HG03442 (cell line): Measurements from ENCODE around the gene GRM3.
"Not testable (repeated sequence)": the region's sequence is repeated elsewhere in the genome, so short reads cannot be mapped to it uniquely, and the experiment has no call there.

Experiments used
- ATAC-seq: cut with Tn5 transposase; IDR thresholded peaks from one replicate; pipeline ENCODE4 v1.9.1; 2021; ENCODE audit warnings: mild to moderate bottlenecking, moderate library complexity; ENCODE audit not compliant: unreplicated experiment

GRM3 gene

GRCh38 chr7:86643561-86644281 lies at the start of gene GRM3:
Gene GRM3, plus strand, starts transcription at chr7:86643909. Its CDS starts 121,237 bp downstream, at chr7:86765146.
- no peak for ATAC-seq

DNA sequence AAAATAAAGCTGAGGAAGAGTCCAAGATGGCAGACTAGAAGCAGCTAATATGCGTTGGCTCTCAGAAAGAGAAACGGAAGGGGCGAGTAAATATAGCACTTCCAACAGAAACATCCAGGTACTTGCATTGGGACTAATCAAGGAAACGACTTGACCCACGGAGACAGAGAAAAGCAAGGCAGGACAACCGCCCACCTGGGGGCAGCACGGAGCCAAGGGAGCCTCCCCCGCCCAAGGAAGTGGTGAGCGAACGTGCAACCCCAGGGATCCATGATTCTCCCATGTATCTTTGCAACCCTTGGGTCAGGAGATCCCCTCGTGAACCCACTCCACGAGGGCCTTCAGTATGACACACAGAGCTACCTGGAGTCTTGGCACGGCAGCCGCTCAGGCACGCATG lies 45.4 kb upstream of the GRM3 start:
- peak; percentile 55 for ATAC-seq

GRCh38 chr7:86598721-86599120 lies 45.0 kb upstream of the GRM3 start:
- ATAC-seq, result no peak

- no peak for ATAC-seq
Observed at GRCh38 chr7:86600506-86601290, 43.0 kb upstream of the GRM3 start.

DNA sequence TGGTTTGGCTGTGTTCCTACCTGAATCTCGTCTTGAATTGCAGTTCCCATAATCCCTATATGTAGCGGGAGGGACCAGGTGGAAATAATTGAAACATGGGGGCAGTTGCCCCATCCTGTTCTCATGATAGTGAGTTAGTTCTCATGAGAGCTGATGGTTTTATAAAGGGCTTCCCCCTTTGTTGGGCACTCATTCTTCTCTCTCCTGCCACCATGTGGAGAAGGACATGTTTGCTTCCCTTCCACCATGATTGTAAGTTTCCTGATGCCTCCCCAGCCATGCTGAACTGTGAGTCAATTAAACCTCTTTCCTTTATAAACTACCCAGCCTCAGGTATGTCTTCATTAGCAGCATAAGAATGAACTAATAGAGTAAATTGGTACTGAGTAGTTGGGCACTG lies 28.0 kb upstream of the GRM3 start:
- ATAC-seq, result not testable (repeated sequence)

GRCh38 chr7:86644282-86645224 lies 844 bp downstream of the GRM3 start:
- ATAC-seq, result no peak

GRCh38 chr7:86645225-86645608 lies 1.5 kb downstream of the GRM3 start:
- ATAC-seq, result no peak

DNA sequence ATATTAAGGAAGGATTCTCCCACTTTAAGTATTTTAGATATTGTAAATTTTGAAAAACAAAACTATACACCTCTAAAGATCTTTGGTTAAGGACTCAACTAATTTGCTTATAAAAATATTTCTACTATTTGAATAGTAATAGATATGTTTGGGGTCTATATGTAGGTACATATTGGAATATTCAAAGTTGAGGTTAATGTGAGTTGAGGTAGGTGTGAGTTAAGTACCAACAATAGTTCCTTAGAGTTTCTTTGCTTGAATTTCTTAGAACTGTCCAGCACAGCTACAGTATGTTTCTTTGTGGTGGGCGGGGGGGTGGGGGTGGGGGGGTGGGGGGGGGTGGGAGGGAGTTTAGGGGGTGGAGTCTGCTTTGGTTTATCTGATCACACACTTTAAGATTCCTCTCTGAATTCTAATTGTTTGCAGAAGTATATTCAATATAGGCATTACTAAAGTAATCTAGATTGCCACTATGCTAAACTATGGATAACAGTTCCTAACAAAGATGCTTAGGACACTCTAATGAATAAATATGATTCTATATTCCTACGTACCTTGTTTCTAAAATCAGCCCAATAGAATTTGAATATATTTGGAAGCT lies 2.1 kb downstream of the GRM3 start:
- no peak for ATAC-seq

- no peak for ATAC-seq
Observed at GRCh38 chr7:86647385-86648094, 3.8 kb downstream of the GRM3 start.

GRCh38 chr7:86648169-86648568 lies 4.5 kb downstream of the GRM3 start:
- no peak for ATAC-seq

- no peak for ATAC-seq
Observed at GRCh38 chr7:86653919-86654659, 10.4 kb downstream of the GRM3 start.

DNA sequence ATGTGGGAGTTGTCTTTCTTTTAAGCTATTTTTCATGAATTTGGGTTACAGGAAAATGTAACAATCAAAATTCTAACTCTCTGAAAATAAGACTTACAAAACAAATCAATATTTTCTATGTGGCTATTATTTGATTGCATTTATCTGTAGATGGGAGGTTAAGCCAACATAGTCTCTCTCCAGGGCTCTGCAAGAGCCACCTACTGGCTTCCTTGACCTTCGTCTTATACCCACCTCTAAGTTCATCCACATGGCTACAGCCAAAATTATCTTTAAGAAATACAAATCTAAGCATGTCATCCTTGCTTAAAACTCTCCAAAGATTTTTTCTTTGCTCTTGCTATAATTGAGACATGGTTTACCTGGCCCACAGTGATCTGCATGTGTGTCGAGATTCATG lies 14.2 kb downstream of the GRM3 start:
- ATAC-seq, result no peak

DNA sequence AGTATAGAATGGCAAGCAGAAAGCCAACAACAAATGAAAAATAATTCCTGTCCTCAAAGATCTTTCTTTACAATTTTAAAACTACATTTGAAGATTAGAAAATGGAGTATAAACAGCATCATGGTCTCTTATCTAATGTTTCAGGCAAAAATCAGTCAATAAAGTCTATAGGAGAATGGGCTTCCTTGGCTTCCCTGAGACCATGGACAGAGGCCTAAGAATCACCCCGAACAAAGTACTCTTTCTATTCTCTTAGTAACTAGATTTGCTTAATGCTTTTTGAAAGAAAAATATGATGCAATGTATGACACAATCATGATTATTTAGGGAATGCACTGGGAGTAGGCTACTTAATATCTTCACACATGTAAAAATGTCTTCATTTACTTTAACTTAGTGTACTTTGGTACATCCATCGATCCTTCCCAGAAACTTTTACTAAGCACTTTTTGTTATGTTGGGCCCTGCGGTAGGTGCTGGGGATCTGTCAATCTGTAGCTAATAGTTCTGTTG lies 17.3 kb downstream of the GRM3 start:
- ATAC-seq, result no peak

DNA sequence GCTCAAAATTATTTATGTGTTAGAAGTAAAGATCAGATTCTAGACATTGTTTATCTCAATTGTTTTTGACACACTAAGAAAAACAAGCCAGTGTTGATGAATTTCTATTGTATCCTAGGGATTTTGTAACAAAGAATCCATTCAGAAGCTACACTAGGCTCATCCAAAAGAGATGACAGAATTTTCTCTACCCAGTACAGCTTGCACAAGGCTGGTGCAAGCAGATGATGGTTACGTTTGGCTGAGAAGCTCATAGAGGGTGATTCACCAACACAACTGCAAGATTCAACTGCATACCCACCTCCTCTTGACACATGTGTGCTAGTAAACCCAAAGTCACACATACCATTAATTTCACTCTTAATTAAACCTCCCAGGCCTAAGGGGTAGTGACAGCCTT lies 20.8 kb downstream of the GRM3 start:
- no peak for ATAC-seq

DNA sequence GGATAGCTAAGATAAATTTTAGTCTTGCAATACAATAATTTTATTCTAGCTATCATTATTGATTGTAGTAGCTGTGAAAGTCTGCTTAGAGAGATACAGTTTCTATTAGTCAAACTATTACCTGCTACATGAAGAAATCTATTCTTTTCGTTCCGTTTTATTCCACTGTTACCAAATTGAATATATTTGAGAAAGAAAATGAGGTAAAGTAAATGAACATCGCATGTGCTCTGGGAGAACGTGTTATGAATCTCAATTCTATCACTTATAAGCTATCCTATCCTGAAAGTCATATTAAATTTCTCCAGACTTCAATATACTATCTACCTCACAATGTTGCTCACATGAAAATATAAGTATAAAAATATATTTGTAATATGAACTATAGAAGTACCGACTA lies 21.3 kb downstream of the GRM3 start:
- ATAC-seq, result no peak

GRCh38 chr7:86665669-86666068 lies 22.0 kb downstream of the GRM3 start:
- no peak for ATAC-seq

DNA sequence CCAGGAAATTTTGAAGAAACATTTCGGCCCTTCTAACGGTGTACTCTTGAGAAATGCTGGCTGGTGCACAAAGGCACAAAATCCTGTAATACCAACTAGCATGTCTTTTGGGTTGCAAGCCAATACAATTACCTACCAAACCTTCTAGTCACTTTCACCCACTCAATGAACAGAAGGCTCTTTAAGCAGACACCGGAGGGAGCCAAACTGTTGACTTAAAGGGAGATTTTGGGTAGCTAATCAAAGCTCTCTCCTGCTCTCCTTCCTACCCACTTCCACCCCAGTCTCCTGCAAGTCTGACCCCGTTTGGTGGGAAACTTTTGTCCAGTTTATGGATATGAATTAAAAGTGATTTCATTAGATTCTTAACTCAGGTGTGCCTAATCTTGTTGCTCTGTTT lies 24.0 kb downstream of the GRM3 start:
- ATAC-seq, result no peak

DNA sequence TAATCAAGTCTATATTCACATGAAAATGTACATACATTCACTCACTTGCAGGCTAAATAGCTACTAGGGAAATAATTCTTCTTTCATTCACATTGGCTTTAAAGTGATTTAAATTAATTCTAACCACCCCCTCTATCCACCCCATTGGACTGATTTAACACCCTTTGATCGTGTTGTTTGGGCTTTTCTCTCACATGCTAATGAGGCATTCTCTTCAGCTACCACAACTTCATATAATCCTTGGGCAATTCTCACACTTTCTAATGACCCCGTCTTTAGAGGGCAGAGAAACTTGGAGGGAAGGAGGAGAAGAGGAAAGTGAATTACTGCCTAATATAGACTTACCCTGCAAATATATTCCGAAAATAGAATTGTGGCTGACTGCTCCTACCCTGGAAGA lies 24.6 kb downstream of the GRM3 start:
- no peak for ATAC-seq

DNA sequence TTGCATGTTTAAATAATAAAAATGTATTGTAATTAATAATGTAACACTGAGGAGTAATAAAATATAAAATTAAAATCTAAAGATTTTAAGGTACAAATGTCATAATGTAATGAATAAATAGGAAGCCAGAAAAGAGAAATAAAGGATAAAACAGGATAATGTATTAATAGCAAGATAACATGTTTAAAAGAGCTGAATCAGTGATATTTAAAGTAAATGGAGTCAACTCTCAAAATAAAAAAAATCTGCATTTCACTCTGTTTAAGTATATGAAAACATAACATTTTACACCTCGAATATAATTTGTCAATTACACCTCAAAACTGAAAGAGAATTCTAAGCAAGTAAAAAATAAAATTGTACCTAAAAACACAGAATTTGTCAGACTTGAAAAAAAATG lies 44.1 kb downstream of the GRM3 start:
- ATAC-seq, result no peak
